ENCODE results near the gene CFAP251.

CFAP251 gene

GRCh38 chr12:122014781-122015180 lies 96.4 kb downstream of the CFAP251 start:
- no peak for TF ChIP-seq CTCF (IDR thresholded peaks at IDR 0.05)

GRCh38 chr12:122018457-122018856 lies 100.1 kb downstream of the CFAP251 start:
- TF ChIP-seq CTCF (IDR thresholded peaks at IDR 0.05): no peak

DNA sequence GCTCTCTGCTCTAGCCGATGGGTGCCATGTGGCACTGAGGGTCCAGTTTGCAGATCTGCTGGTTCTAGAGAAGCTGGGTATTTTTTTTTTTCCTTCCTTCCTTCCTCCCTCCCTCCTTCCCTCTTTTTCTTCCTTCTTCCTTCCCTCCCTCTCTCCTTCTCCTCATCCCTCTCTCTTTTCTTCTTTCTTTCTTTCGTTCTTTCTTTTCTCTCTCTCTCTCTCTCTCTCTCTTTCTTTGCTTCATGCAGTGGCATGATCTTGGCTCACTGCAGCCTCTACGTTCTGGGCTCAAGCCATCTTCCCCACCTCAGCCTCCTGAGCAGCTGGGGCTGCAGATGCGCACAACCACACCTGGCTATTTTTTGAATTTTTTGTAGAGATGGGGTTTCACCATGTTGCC lies 100.5 kb downstream of the CFAP251 start:
- TF ChIP-seq CTCF (IDR thresholded peaks at IDR 0.05): no peak

DNA sequence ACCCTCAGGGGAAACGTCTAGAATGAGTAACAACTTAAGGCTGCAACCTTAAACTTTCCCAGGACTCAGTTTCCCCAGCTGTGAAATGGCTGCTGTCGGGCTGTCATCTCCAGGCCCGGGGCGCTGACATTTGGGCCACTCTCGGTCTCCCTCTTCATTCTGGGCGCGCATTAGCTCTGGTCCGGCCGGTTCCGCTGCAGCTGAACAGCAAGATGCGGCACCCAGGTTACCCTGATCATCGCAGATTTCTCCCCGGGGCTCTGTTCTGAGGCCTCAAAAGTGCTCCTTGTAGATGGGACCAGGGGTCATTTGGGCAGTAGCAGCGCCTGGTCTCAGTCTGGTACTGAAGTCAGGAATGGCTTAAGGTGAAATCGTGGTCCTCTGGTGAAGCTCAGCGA lies 102.4 kb downstream of the CFAP251 start:
- no peak for TF ChIP-seq CTCF (IDR thresholded peaks at IDR 0.05)

- TF ChIP-seq CTCF (IDR thresholded peaks at IDR 0.05): no peak
These were observed 102.9 kb downstream of the CFAP251 start for GRCh38 chr12:122021193-122021821.

- no peak for TF ChIP-seq CTCF (IDR thresholded peaks at IDR 0.05)
These were observed 103.5 kb downstream of the CFAP251 start, which contains the start of gene BCL7A for GRCh38 chr12:122021822-122022392. Gene BCL7A (plus strand): TSS chr12:122021884. CDS start chr12:122022092, 208 bp downstream.

DNA sequence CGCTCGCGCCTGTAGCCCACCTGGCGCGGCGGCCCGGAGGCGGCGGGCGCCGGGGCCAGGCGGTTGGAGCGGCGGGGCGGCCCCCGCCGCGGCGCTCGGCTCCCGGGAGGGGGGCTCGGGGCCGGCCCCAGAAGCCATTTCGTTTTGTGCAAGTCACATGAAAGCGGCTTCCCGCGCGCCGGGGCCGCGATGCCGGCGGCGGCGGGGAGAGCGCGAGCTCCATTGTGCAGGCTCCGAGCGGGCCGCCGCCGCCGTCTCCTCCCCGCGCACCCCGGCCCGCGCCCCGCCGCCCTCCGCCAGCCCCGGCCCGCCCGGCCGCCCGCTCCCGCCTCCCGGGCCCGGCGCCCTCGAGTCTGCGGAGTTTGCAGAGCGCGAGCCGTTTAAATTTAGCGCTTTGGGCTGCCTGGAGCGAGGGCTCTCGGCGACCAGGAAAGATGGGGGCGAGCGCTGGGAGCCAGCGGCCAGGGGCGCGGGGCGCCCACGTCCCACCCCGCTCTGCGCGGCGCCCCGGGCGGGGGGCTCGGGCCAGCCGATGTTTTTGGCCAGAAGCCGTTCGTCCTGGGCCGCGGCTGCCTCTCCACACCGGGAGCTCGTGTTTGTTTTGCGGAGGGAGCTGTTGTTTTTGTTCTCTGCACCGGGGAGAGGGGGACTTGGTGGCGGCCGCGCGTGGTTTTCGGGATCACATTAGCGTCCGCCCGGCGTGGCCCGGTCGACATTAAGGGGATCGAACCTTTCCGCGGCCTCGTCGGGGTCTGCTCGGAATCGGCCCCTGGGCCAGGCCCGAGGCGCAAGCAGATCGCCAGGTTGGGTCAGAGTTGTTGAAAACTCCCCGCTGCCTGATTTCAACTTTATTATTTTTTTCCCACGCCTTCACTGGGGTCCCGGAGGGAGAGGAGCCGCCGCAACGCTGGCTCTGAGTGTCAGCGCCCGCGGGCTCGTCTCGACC lies 104.3 kb downstream of the CFAP251 start:
- no peak for TF ChIP-seq CTCF (IDR thresholded peaks at IDR 0.05)

Measured in LNCAP (cell line).